ENCODE data around the gene GRIK4. TPM values are rescaled to one million over a fixed set of nuclear protein-coding genes. Genes with fewer than 3 reads are reported as not detected.
A peak's percentile ranks its signal among the peaks of the same experiment; 100 is the strongest.

Gene GRIK4
- polyA plus RNA-seq, 1 of the 3 experiments (the other 2 are of a cell fraction), result 0.03 TPM

DNA sequence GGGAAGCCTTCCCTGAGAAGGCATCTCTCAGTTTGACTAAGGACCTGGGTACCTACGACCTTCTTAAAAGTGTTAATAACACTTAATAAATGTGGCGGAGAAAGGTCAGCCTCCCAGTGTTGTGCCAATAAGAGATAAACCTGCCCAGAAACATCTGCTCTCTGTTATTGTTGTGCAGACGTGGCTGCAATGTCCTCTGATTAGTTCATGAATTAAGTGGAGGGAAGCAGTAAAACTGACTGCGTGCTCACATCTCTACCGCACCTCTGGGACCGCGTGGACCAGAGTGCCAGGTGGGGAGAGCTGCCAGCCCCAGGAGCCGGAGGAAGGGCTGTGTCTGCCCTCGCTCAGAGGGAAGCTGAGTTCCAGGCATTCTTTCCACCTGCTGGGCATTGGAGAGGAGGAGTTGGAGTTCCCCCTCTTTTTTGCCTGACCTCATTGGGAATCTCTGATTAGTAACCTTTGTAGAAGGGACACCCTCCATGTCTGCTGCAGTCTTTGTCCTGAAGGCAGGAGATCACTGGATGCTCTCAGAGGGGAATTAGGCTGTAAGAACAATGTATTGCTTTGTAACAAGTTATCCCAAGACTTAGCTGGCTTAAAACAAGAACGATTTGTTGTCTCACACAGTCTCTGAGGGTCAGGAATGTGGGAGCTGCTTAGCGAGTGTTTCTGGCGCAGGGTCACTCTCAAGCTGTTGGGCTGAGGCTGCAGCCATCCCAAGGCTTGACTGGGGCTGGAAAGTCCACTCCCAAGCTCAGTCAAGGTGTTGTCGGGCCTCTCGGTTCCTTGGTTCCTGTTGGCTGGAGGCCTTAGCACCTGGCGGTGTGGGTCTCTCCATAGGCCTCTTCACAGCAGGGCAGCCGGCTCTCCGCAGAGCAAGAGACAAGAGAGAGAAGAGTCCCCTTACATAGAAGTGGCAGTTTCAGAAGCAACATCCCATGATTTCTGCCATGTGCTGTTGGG, 264.7 kb downstream of the GRIK4 start:
- Histone ChIP-seq H3K4me3 (ENCODE audit: low read depth in 2 of 2, low read length in 1 of 2) (no peak overlapping the region), H4K20me1 (ENCODE audit: insufficient read depth) (no peaks in the 10 kb centered on the region), H3F3A (replicated peaks; ENCODE audit: insufficient read depth) (no peaks in the 10 kb centered on the region), H2AFZ (ENCODE audit: low read depth) (no peak overlapping the region), H3K79me2 (ENCODE audit: insufficient read depth) (no peaks in the 10 kb centered on the region), H3K4me2 (no peak overlapping the region), H3K9me2 (no peaks in the 10 kb centered on the region), H3K9ac (no peak overlapping the region), H3K36me3 (replicated peaks in 1 of 2; ENCODE audit: control insufficient read depth in 1 of 2, insufficient read depth in 2 of 2, low read length in 1 of 2) (no peaks in the 10 kb centered on the region), H3K4me1 (ENCODE audit: control insufficient read depth in 1 of 2, insufficient read depth in 2 of 2, low read depth in 1 of 2, low read length in 1 of 2) (peaks cover 0 to 10% of the 10 kb centered on the region in 2 experiments; a peak in 2 of 4 replicates), H3K27ac (ENCODE audit: low read depth in 2 of 2, low read length in 1 of 2) (peak overlapping the region in 1 of 2 experiments; percentile 28; a peak in 1 of 4 replicates), H3K27me3 (ENCODE audit: insufficient read depth) (no peaks in the 10 kb centered on the region), H3K9me3 (no peaks in the 10 kb centered on the region)
- DNase-seq, result no peak
- CTCF ChIA-PET, result interaction anchor here (0.6 to 1.7 kb wide), 6 partner anchors 10 to 32 kb away, joined by 3 to 5 read pairs (median 3); no protein-coding TSS in a partner anchor
- whole genome bisulfite sequencing (ENCODE audit: low lambda C conversion rate), result 47% methylated on average over 10 of the region's 17 CpGs
- POLR2A ChIA-PET, result no interaction called here
- TF ChIP-seq GATA2 (CRISPR knock-in tag; IDR thresholded peaks at IDR 0.05) (no peak), POLR2AphosphoS5 (IDR thresholded peaks at IDR 0.05; ENCODE audit: low read depth, low read length) (no peak), SMC3 (IDR thresholded peaks at IDR 0.05; ENCODE audit: low read depth, low read length) (no peak), TCF12 (IDR thresholded peaks at IDR 0.05) (no peak), YY1 (IDR thresholded peaks at IDR 0.05; ENCODE audit: low read depth) (no peak), PBX3 (IDR thresholded peaks at IDR 0.05) (no peak), SIN3A (IDR thresholded peaks at IDR 0.05; ENCODE audit: borderline replicate concordance, low read depth, low read length) (no peak), RFX5 (IDR thresholded peaks at IDR 0.05; ENCODE audit: low read length) (no peak), FOXM1 (IDR thresholded peaks at IDR 0.05; ENCODE audit: low read depth) (no peak), MEF2A (IDR thresholded peaks at IDR 0.05; ENCODE audit: borderline replicate concordance, low read depth) (no peak), REST (IDR thresholded peaks at IDR 0.05; ENCODE audit: low read depth, low read length) (no peak), RXRA (IDR thresholded peaks at IDR 0.05; ENCODE audit: borderline replicate concordance, low read depth) (no peak), RAD21 (IDR thresholded peaks at IDR 0.05; ENCODE audit: low read length) (no peak), USF1 (IDR thresholded peaks at IDR 0.05; ENCODE audit: borderline replicate concordance, low read depth) (no peak), IRF3 (IDR thresholded peaks at IDR 0.05; ENCODE audit: low read depth, low read length) (no peak), ELF1 (IDR thresholded peaks at IDR 0.05) (no peak), FOSL2 (IDR thresholded peaks at IDR 0.05; ENCODE audit: borderline replicate concordance, low read depth) (no peak)
- TF ChIP-seq, protein P1, sequence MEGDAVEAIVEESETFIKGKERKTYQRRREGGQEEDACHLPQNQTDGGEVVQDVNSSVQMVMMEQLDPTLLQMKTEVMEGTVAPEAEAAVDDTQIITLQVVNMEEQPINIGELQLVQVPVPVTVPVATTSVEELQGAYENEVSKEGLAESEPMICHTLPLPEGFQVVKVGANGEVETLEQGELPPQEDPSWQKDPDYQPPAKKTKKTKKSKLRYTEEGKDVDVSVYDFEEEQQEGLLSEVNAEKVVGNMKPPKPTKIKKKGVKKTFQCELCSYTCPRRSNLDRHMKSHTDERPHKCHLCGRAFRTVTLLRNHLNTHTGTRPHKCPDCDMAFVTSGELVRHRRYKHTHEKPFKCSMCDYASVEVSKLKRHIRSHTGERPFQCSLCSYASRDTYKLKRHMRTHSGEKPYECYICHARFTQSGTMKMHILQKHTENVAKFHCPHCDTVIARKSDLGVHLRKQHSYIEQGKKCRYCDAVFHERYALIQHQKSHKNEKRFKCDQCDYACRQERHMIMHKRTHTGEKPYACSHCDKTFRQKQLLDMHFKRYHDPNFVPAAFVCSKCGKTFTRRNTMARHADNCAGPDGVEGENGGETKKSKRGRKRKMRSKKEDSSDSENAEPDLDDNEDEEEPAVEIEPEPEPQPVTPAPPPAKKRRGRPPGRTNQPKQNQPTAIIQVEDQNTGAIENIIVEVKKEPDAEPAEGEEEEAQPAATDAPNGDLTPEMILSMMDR (IDR thresholded peaks at IDR 0.05), result no peak
- TF ChIP-seq, protein P2, sequence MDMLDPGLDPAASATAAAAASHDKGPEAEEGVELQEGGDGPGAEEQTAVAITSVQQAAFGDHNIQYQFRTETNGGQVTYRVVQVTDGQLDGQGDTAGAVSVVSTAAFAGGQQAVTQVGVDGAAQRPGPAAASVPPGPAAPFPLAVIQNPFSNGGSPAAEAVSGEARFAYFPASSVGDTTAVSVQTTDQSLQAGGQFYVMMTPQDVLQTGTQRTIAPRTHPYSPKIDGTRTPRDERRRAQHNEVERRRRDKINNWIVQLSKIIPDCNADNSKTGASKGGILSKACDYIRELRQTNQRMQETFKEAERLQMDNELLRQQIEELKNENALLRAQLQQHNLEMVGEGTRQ (IDR thresholded peaks at IDR 0.05; ENCODE audit: borderline replicate concordance, low read depth, low read length), result no peak
- TF ChIP-seq, protein P3, sequence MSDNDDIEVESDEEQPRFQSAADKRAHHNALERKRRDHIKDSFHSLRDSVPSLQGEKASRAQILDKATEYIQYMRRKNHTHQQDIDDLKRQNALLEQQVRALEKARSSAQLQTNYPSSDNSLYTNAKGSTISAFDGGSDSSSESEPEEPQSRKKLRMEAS (IDR thresholded peaks at IDR 0.05; ENCODE audit: low read depth), result no peak

Measured in SK-N-SH (cell line).